Measurements from ENCODE around the gene ZNF155. TPM values are rescaled to one million over a fixed set of nuclear protein-coding genes. Genes with fewer than 3 reads are reported as not detected.

ZNF155 gene
- polyA plus RNA-seq, 1 of the 3 experiments (the other 2 are of a cell fraction), result 2.1 TPM

- Histone ChIP-seq H4K20me1 (ENCODE audit: insufficient read depth) (no peaks in the 10 kb centered on the region), H3K4me2 (no peak overlapping the region), H2AFZ (ENCODE audit: low read depth) (no peak overlapping the region), H3K4me1 (ENCODE audit: control insufficient read depth in 1 of 2, insufficient read depth in 2 of 2, low read depth in 1 of 2, low read length in 1 of 2) (no peaks in the 10 kb centered on the region), H3K9me3 (peaks cover 20% of the 10 kb centered on the region), H3K27me3 (ENCODE audit: insufficient read depth) (no peaks in the 10 kb centered on the region), H3K9ac (no peak overlapping the region), H3K9me2 (no peaks in the 10 kb centered on the region), H3K36me3 (replicated peaks in 1 of 2; ENCODE audit: control insufficient read depth in 1 of 2, insufficient read depth in 2 of 2, low read length in 1 of 2) (peaks cover 31 to 36% of the 10 kb centered on the region in 2 experiments), H3F3A (replicated peaks; ENCODE audit: insufficient read depth) (peaks cover 4% of the 10 kb centered on the region), H3K4me3 (ENCODE audit: low read depth in 2 of 2, low read length in 1 of 2) (no peak overlapping the region; a peak in 1 of 4 replicates), H3K79me2 (ENCODE audit: insufficient read depth) (no peaks in the 10 kb centered on the region), H3K27ac (ENCODE audit: low read depth in 2 of 2, low read length in 1 of 2) (no peak overlapping the region)
- POLR2A ChIA-PET, result no interaction called here
- CTCF ChIA-PET, result no interaction called here
- TF ChIP-seq, protein P1, sequence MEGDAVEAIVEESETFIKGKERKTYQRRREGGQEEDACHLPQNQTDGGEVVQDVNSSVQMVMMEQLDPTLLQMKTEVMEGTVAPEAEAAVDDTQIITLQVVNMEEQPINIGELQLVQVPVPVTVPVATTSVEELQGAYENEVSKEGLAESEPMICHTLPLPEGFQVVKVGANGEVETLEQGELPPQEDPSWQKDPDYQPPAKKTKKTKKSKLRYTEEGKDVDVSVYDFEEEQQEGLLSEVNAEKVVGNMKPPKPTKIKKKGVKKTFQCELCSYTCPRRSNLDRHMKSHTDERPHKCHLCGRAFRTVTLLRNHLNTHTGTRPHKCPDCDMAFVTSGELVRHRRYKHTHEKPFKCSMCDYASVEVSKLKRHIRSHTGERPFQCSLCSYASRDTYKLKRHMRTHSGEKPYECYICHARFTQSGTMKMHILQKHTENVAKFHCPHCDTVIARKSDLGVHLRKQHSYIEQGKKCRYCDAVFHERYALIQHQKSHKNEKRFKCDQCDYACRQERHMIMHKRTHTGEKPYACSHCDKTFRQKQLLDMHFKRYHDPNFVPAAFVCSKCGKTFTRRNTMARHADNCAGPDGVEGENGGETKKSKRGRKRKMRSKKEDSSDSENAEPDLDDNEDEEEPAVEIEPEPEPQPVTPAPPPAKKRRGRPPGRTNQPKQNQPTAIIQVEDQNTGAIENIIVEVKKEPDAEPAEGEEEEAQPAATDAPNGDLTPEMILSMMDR (IDR thresholded peaks at IDR 0.05), result no peak
- TF ChIP-seq GABPA (IDR thresholded peaks at IDR 0.05; ENCODE audit: low read depth) (no peak), NRF1 (IDR thresholded peaks at IDR 0.05; ENCODE audit: low read depth, low read length) (no peak), JUND (IDR thresholded peaks at IDR 0.05) (no peak), NFIC (IDR thresholded peaks at IDR 0.05; ENCODE audit: borderline replicate concordance) (no peak), RAD21 (IDR thresholded peaks at IDR 0.05; ENCODE audit: low read length) (no peak), RCOR1 (IDR thresholded peaks at IDR 0.05; ENCODE audit: low read length) (no peak), GATA2 (CRISPR knock-in tag; IDR thresholded peaks at IDR 0.05) (no peak), TCF12 (IDR thresholded peaks at IDR 0.05) (no peak), POLR2AphosphoS5 (IDR thresholded peaks at IDR 0.05; ENCODE audit: low read depth, low read length) (no peak)
- TF ChIP-seq, protein P2, sequence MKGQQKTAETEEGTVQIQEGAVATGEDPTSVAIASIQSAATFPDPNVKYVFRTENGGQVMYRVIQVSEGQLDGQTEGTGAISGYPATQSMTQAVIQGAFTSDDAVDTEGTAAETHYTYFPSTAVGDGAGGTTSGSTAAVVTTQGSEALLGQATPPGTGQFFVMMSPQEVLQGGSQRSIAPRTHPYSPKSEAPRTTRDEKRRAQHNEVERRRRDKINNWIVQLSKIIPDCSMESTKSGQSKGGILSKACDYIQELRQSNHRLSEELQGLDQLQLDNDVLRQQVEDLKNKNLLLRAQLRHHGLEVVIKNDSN (IDR thresholded peaks at IDR 0.05; ENCODE audit: borderline replicate concordance, low read depth), result no peak
- no peak for DNase-seq
- WGBS (ENCODE audit: low lambda C conversion rate), result 64% methylated on average over 4 of the region's 4 CpGs
These were observed 23.6 kb upstream of the ZNF155 start for GRCh38 chr19:43960411-43960810.

- TF ChIP-seq, protein P1 (IDR thresholded peaks at IDR 0.05), result no peak
- TF ChIP-seq EZH2phosphoT487 (IDR thresholded peaks at IDR 0.05; ENCODE audit: borderline replicate concordance, low read depth) (no peak), NFIC (IDR thresholded peaks at IDR 0.05; ENCODE audit: borderline replicate concordance) (no peak), RAD21 (IDR thresholded peaks at IDR 0.05; ENCODE audit: low read length) (no peak)
- TF ChIP-seq, protein P3, sequence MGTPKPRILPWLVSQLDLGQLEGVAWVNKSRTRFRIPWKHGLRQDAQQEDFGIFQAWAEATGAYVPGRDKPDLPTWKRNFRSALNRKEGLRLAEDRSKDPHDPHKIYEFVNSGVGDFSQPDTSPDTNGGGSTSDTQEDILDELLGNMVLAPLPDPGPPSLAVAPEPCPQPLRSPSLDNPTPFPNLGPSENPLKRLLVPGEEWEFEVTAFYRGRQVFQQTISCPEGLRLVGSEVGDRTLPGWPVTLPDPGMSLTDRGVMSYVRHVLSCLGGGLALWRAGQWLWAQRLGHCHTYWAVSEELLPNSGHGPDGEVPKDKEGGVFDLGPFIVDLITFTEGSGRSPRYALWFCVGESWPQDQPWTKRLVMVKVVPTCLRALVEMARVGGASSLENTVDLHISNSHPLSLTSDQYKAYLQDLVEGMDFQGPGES (IDR thresholded peaks at IDR 0.05; ENCODE audit: low read depth, low read length), result no peak
- DNase-seq, result no peak
- Histone ChIP-seq H4K20me1 (ENCODE audit: insufficient read depth) (no peaks in the 10 kb centered on the region), H3K4me1 (ENCODE audit: control insufficient read depth in 1 of 2, insufficient read depth in 2 of 2, low read depth in 1 of 2, low read length in 1 of 2) (no peaks in the 10 kb centered on the region), H3K36me3 (replicated peaks in 1 of 2; ENCODE audit: control insufficient read depth in 1 of 2, insufficient read depth in 2 of 2, low read length in 1 of 2) (peaks cover 64 to 66% of the 10 kb centered on the region in 2 experiments), H3K4me2 (no peak overlapping the region), H2AFZ (ENCODE audit: low read depth) (no peak overlapping the region), H3K9me3 (peaks cover 35% of the 10 kb centered on the region), H3F3A (replicated peaks; ENCODE audit: insufficient read depth) (peaks cover 4% of the 10 kb centered on the region), H3K27me3 (ENCODE audit: insufficient read depth) (no peaks in the 10 kb centered on the region), H3K4me3 (ENCODE audit: low read depth in 2 of 2, low read length in 1 of 2) (peak overlapping the region in 1 of 2 experiments; percentile 26; a peak in 1 of 4 replicates), H3K9ac (no peak overlapping the region), H3K27ac (ENCODE audit: low read depth in 2 of 2, low read length in 1 of 2) (no peak overlapping the region), H3K79me2 (ENCODE audit: insufficient read depth) (no peaks in the 10 kb centered on the region), H3K9me2 (no peaks in the 10 kb centered on the region)
- 81% methylated on average over 3 of the region's 3 CpGs for WGBS (ENCODE audit: low lambda C conversion rate)
- ChIA-PET CTCF (no interaction called here), POLR2A (no interaction called here)
These were observed 17.8 kb upstream of the ZNF155 start for GRCh38 chr19:43966079-43966694.

All from SK-N-SH (cell line).